Lung (tissue), 12 donors: Measurements from ENCODE around the gene CCNQ. TPM values are rescaled to one million over a fixed set of nuclear protein-coding genes. Genes with fewer than 3 reads are reported as not detected.

Experiments used
- ATAC-seq: fragments of 200-7000 bp; cut with Tn5 transposase; one replicate; pipeline ENCODE4 v1.9.1; 2020; ENCODE audit warnings: moderate number of reproducible peaks; ENCODE audit not compliant: insufficient read depth, low FRiP score
- DNase-seq, 3 donors: peaks; one replicate each; pipeline ENCODE4 v3.0.0-alpha.2; 2013 to 2017
- H3K27ac ChIP-seq, 2 donors: one replicate each; pipeline ENCODE4 v1.5.1; 2013; ENCODE audit warnings: mild to moderate bottlenecking in 2 of 2, moderate library complexity in 2 of 2, control low read depth in 1 of 2, inconsistent platforms in 1 of 2, low read depth in 1 of 2, low read length in 1 of 2
- H3K27me3 ChIP-seq, 3 donors: one replicate each; pipeline ENCODE4 v1.5.1; 2013; ENCODE audit warnings: low read length in 2 of 3; ENCODE audit not compliant: control insufficient read depth in 3 of 3, insufficient read depth in 3 of 3
- H3K36me3 ChIP-seq, 4 donors: one replicate each; pipeline ENCODE4 v1.5.1; 2013; ENCODE audit warnings: low read length in 4 of 4, mild to moderate bottlenecking in 1 of 4, moderate library complexity in 1 of 4; ENCODE audit not compliant: control insufficient read depth in 4 of 4, insufficient read depth in 4 of 4
- H3K4me1 ChIP-seq, 5 donors: one replicate each; pipeline ENCODE4 v1.5.1; 2013; ENCODE audit warnings: low read length in 5 of 5, mild to moderate bottlenecking in 2 of 5, moderate library complexity in 1 of 5; ENCODE audit not compliant: control insufficient read depth in 5 of 5, insufficient read depth in 5 of 5
- H3K4me3 ChIP-seq: one replicate; pipeline ENCODE4 v1.5.1; 2013; ENCODE audit warnings: mild to moderate bottlenecking, control low read depth, moderate library complexity
- H3K9ac ChIP-seq, 2 donors: one replicate each; pipeline ENCODE4 v1.5.1; 2013; ENCODE audit warnings: low read length in 2 of 2, control low read depth in 1 of 2; ENCODE audit not compliant: insufficient read depth in 1 of 2
- H3K9me3 ChIP-seq, 4 donors: one replicate each; pipeline ENCODE4 v1.5.1; 2013; ENCODE audit warnings: low read length in 3 of 4, mild to moderate bottlenecking in 1 of 4, moderate library complexity in 1 of 4; ENCODE audit not compliant: control insufficient read depth in 4 of 4, insufficient read depth in 3 of 4
- CTCF ChIP-seq: IDR thresholded peaks from 2 replicates; pipeline ENCODE4 v1.5.1; 2012; ENCODE audit warnings: mild to moderate bottlenecking; ENCODE audit errors: control extremely low read depth, extremely low read depth
- WGBS, 2 donors: extraction: QIAGEN DNeasy Blood & Tissue Kit; methylation state at CpG; one replicate each; pipeline ENCODE4 v1.1.7; 2013; 5-methylcytosine and 5-hydroxymethylcytosine counted together
- polyA plus RNA-seq, 2 donors: library from polyadenylated mRNA; stranded (reverse); fragments of 200-250 nt; gene quantifications; one replicate each; pipeline ENCODE4 v1.2.1, GENCODE V29; 2013
- total RNA-seq, 2 donors: library from RNA; depleted of rRNA in 1 of 2; stranded (reverse); fragments of >200 nt in 1 of 2; gene quantifications; one replicate each; pipeline ENCODE4 v1.2.1, GENCODE V29; 2014 to 2021
- donor health status: control.
- donor health status: control.
- donor health status: Bipolar disorder and iron deficiency.
- donor health status: healthy.
- donor health status: DM: yes; HTN: yes; CAD: no.

Gene CCNQ
- total and polyA plus RNA-seq, 4 donors, result 14.2 to 46.4 (median 24.9) TPM

DNA sequence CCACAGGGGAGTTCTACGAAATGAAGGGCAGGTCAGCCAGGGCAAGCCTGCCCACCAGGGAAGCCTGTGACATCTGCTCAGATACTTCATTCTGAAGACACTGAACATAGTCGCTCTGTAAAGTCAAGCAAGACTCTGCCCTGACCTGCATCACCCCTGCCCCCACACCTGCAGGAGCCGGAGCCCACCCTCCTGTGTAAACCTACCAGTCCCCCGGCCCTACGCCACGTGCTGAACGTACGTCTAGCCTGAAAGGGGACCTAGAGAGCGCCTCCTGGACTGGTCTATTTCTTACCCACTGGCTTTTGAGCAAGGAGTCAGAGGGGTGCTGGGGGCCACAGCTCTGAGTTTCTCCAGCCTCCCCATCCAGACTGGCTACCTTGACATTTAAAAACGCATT lies 11.6 kb downstream of the CCNQ start:
- Histone ChIP-seq H3K27me3 (peaks cover 0 to 4% (median 0%) of the 10 kb centered on the region in 3 donors), H3K4me3 (no peak overlapping the region), H3K36me3 (peaks cover 0 to 11% (median 4%) of the 10 kb centered on the region in 4 donors), H3K27ac (no peak overlapping the region), H3K9me3 (no peaks in the 10 kb centered on the region), H3K9ac (no peak overlapping the region), H3K4me1 (no peaks in the 10 kb centered on the region)
- WGBS, 2 donors, result 91 to 98% methylated on average over 10 of the region's 10 CpGs
- DNase-seq (no peak), ATAC-seq (no peak)
- TF ChIP-seq CTCF, result no peak

- no peaks in the 10 kb centered on the region for H3K4me1 ChIP-seq
- no peak overlapping the region for H3K9ac ChIP-seq
- peaks cover 0 to 6% (median 2%) of the 10 kb centered on the region in 4 donors for H3K36me3 ChIP-seq
- H3K9me3 ChIP-seq, result no peaks in the 10 kb centered on the region
- no peak overlapping the region for H3K27ac ChIP-seq
- H3K27me3 ChIP-seq, result peaks cover 0 to 4% (median 0%) of the 10 kb centered on the region in 3 donors
- ATAC-seq, result no peak
- TF ChIP-seq CTCF, result no peak
- H3K4me3 ChIP-seq, result no peak overlapping the region
- no peak for DNase-seq
- 81 to 94% methylated on average over 4 of the region's 4 CpGs for WGBS, 2 donors
Measured at GRCh38 chrX:153585827-153586226, 13.1 kb downstream of the CCNQ start.

- Histone ChIP-seq H3K36me3 (peaks cover 0 to 6% (median 2%) of the 10 kb centered on the region in 4 donors), H3K9ac (no peak overlapping the region), H3K4me3 (no peak overlapping the region), H3K4me1 (no peaks in the 10 kb centered on the region), H3K27ac (no peak overlapping the region), H3K9me3 (peaks cover 0 to 1% (median 0%) of the 10 kb centered on the region in 4 donors), H3K27me3 (no peaks in the 10 kb centered on the region)
- TF ChIP-seq CTCF, result no peak
- WGBS, 2 donors, result 48 to 63% methylated on average over 2 of the region's 2 CpGs
- DNase-seq, result no peak
- no peak for ATAC-seq
Measured at GRCh38 chrX:153583433-153583832, 15.5 kb downstream of the CCNQ start.

DNA sequence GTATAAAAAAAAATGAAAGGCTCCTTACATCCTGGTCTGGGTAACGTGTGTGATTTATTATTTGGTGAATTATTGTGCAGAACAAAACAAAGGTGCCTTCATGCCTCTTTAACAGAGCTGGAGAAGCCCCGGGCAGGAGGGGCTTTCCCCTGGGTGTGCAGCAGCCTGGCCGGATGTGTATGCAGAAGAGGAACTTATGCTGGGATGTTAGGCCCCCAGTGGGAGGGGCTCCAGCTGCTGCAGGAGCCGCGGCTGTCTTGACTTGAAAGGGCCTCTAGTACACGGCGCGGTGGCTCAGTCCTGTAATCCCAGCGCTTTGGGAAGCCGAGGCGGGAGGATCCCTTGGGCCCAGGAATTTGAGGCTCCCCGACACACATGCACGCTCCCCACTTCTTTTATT lies 16.0 kb downstream of the CCNQ start:
- WGBS, 2 donors, result 3 to 44% methylated on average over 13 of the region's 13 CpGs
- Histone ChIP-seq H3K4me1 (no peaks in the 10 kb centered on the region), H3K9me3 (peaks cover 0 to 1% (median 0%) of the 10 kb centered on the region in 4 donors), H3K36me3 (peaks cover 0 to 5% (median 1%) of the 10 kb centered on the region in 4 donors), H3K4me3 (no peak overlapping the region), H3K27ac (no peak overlapping the region), H3K9ac (no peak overlapping the region), H3K27me3 (no peaks in the 10 kb centered on the region)
- no peak for TF ChIP-seq CTCF
- DNase-seq (peak; percentile 73 to 86 (median 77)), ATAC-seq (no peak)
